GOT3 (cell line): ENCODE results near the gene BCL7B.
"Not testable (repeated sequence)": the region's sequence is repeated elsewhere in the genome, so short reads cannot be mapped to it uniquely, and the experiment has no call there.

ENCODE experiments used
- DNase-seq: peaks from one replicate; lab custom pipeline; 2025; ENCODE audit warnings: mixed read lengths; lab: John Stamatoyannopoulos, UW

The BCL7B gene

DNA sequence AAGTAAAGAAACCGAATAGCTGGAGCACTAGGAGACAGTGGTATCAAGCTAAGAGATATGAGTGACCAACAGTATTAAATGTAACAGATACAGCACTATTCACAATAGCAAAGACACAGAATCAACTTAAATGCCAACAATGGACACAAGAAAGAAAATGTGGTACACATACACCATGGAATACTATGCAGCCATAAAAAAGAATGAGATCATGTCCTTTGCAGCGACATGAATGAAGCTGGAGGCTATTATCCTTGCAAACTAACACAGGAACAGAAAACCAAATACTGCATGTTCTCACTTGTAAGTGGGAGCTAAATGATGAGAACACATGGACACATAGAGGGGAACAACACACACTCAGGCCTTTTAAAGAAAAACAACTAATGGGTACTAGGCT is 62.0 kb downstream of the BCL7B start:
- DNase-seq: not testable (repeated sequence)

DNA sequence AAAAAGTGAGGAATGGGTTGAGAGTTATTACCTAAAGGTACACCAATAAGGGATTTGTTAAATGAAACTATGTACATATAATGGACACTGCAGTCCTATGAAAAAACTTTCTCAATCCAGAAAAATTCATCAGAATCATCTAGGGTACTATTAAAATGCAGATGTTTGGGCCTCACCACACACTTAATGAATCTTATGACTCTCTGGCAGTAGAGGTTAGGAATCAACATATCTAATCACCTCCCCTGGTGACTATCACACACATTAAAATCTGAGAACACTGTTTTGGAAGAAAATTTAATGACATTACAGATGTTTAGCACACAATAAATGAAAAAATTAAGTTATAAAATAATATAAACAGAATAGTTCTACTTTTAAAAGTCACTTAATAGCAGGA is 67.5 kb downstream of the BCL7B start:
- DNase-seq: no peak

GRCh38 chr7:73487486-73487885 is 70.0 kb downstream of the BCL7B start:
- no peak for DNase-seq
